ENCODE results near the gene ANKS1B.
"Not testable (repeated sequence)": the region's sequence is repeated elsewhere in the genome, so short reads cannot be mapped to it uniquely, and the experiment has no call there.

The ANKS1B gene

GRCh38 chr12:99822273-99822672, 162.5 kb downstream of the ANKS1B start:
- TF ChIP-seq CTCF (conservative IDR thresholded peaks at IDR 0.05), result no peak
- no peak overlapping the region for H3K27ac ChIP-seq

DNA sequence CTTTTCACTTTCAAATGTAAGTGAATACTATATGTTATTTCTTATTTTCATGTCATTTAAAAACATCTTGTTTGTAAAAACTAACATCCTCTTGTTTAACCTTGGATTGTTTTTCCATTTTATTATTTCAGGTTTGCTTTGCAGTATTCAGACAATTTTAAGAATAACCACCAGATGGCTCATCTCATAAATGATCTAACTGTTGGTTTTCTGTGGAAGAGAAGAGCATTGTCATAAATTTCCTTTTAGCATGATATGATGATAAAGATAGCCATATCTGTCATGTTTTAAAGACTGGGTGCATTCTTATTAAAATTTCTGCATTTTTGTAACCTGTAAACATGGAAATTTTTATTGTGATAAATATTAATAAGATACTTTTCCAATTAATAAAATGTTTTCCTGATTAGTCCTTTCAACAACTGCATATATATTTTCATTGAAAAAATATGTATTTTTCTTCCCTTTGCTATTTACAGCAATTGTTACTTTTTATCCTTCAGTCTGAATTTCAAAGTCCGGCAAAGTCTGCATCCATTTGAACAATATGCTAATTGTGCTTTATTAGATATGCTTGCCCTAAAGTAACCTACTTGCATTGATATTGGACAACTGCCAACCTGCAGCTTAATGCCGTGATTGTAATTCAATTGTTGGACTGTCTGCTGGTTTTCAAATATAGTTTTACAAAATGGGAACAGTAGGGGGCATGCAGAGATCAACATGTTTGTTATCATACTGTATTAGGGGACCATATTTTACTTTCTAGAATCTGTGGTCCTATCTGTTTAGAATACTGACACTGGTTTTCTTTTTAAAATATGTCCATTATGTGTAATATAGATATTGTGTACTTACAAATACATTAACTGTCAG, 173.8 kb downstream of the ANKS1B start:
- peak overlapping the region; percentile 32 for H3K27ac ChIP-seq
- TF ChIP-seq CTCF (conservative IDR thresholded peaks at IDR 0.05), result peak; percentile 74

- TF ChIP-seq CTCF (conservative IDR thresholded peaks at IDR 0.05), result no peak
- H3K27ac ChIP-seq, result no peak overlapping the region; the same call in 1 of the 2 replicates
These were observed 174.8 kb downstream of the ANKS1B start for GRCh38 chr12:99809909-99810308.

GRCh38 chr12:99806304-99806703, 178.4 kb downstream of the ANKS1B start:
- TF ChIP-seq CTCF (conservative IDR thresholded peaks at IDR 0.05), result no peak
- no peak overlapping the region for H3K27ac ChIP-seq

- H3K27ac ChIP-seq, result no peak overlapping the region
- TF ChIP-seq CTCF (conservative IDR thresholded peaks at IDR 0.05), result no peak
These were observed 180.0 kb downstream of the ANKS1B start for GRCh38 chr12:99804715-99805114.

GRCh38 chr12:99800605-99801004, 184.1 kb downstream of the ANKS1B start:
- TF ChIP-seq CTCF (conservative IDR thresholded peaks at IDR 0.05), result no peak
- H3K27ac ChIP-seq, result no peak overlapping the region

DNA sequence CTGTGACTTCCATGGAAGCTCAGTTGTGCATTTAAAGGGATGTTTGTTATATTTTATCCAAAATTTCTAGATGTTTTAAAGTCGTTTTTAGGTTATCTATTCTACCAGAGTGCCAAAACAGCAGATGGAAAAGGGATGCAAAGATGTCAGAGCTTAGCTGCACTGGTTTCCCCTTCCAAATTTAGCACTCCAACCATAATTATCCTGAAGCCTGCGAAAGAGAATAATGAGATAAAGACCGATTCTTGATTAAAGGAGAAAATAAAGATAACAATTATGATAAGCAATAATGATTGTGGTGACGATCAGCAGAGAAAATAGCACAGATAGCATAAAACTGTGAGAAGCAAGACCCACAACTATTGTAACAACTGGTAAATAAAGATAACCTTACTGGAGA, 186.8 kb downstream of the ANKS1B start:
- not testable (repeated sequence) for H3K27ac ChIP-seq

DNA sequence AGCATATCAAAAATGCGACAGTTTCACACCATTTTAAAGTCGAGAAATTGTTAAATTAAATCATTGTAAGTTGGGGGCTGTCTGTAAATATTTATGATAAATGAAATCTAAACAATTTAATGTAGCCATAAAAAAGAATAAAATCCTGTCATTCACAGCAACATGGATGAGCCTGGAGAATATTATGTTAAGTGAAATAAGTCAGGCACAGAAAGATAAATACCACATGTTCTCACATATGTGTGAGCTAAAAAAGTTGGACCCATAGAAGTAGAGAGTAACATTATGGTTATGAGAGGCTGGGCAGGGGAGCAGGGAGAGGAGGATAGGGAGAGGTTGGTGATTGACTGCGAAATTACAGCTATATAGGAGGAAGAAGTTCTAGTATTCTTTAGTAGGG, 201.3 kb downstream of the ANKS1B start:
- no peak overlapping the region for H3K27ac ChIP-seq
- TF ChIP-seq CTCF (conservative IDR thresholded peaks at IDR 0.05), result no peak

Measured in VCaP (cell line).